Omental fat pad (tissue), 4 donors: ENCODE data around the gene EXD3. TPM values are rescaled to one million over a fixed set of nuclear protein-coding genes. Genes with fewer than 3 reads are reported as not detected.

Experiments
- ATAC-seq: fragments of 150-250 bp; one replicate; pipeline ENCODE4 v1.9.1; 2016; ENCODE audit warnings: mild to moderate bottlenecking, moderate library complexity; ENCODE audit not compliant: low FRiP score
- DNase-seq: peaks from one replicate; pipeline ENCODE4 v3.0.0-alpha.2; 2019; ENCODE audit warnings: low spot score
- total RNA-seq, 4 donors: library from RNA; depleted of rRNA; stranded (reverse); fragments of >200 nt; gene quantifications; one replicate each; pipeline ENCODE4 v1.1.0, GENCODE V29; 2016
- TF ChIP-seq, protein P1 (sequence below), 3 donors: fragments of 450-650 bp; IDR thresholded peaks; one replicate each; pipeline ENCODE4 v1.5.1; 2016 to 2017; ENCODE audit warnings: antibody characterized with exemption in 3 of 3, mild to moderate bottlenecking in 3 of 3, moderate library complexity in 2 of 3

Gene EXD3
- total RNA-seq, 4 donors from 2014 or later, result 8.3 to 18.3 (median 10.5) TPM

GRCh38 chr9:137461316-137461662 is 38.3 kb upstream of the EXD3 start:
- no peak for DNase-seq
- no peak for ATAC-seq
- TF ChIP-seq, protein P1, sequence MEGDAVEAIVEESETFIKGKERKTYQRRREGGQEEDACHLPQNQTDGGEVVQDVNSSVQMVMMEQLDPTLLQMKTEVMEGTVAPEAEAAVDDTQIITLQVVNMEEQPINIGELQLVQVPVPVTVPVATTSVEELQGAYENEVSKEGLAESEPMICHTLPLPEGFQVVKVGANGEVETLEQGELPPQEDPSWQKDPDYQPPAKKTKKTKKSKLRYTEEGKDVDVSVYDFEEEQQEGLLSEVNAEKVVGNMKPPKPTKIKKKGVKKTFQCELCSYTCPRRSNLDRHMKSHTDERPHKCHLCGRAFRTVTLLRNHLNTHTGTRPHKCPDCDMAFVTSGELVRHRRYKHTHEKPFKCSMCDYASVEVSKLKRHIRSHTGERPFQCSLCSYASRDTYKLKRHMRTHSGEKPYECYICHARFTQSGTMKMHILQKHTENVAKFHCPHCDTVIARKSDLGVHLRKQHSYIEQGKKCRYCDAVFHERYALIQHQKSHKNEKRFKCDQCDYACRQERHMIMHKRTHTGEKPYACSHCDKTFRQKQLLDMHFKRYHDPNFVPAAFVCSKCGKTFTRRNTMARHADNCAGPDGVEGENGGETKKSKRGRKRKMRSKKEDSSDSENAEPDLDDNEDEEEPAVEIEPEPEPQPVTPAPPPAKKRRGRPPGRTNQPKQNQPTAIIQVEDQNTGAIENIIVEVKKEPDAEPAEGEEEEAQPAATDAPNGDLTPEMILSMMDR (IDR thresholded peaks at IDR 0.05), result no peak

- no peak for DNase-seq
- no peak for ATAC-seq
- TF ChIP-seq, protein P1 (IDR thresholded peaks at IDR 0.05), result no peak
These were observed 37.7 kb upstream of the EXD3 start for GRCh38 chr9:137460363-137461315.

DNA sequence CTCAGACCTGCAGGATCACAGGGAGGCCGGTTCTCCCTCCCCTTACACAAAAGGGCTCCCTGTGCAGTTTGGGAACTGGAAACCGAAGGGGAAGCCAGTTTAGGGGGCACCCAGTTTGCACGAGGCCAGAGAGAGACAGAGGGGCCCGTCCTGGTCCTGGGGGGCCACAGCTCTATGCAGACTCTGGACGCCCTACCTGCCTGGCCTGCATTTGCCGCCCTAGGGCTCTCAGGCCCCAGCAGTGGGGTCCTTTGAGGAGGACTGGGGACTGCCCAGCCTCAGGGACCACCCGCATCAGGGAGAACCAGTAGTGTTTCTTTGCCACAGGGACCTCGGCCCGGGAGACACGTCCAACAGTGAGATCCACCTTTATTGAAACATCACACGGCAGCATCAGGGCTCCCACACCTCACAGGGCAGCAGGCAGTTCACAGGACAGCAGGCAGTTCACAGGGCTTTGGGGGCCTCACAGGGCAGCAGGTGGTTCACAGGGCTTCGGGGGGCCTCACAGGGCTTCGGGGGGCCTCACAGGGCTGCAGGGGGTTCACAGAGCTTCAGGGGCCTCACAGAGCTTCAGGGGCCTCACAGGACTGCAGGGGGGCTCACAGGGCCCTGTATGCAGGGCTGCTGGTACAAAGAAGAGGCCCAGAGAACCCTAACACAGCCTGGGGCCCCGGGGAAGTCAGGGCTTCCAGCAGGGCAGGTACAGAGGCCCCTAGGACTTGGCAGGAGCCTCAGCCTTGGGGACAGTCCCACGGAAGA is 36.8 kb upstream of the EXD3 start:
- TF ChIP-seq, protein P1 (IDR thresholded peaks at IDR 0.05), result no peak
- DNase-seq (no peak), ATAC-seq (no peak)

DNA sequence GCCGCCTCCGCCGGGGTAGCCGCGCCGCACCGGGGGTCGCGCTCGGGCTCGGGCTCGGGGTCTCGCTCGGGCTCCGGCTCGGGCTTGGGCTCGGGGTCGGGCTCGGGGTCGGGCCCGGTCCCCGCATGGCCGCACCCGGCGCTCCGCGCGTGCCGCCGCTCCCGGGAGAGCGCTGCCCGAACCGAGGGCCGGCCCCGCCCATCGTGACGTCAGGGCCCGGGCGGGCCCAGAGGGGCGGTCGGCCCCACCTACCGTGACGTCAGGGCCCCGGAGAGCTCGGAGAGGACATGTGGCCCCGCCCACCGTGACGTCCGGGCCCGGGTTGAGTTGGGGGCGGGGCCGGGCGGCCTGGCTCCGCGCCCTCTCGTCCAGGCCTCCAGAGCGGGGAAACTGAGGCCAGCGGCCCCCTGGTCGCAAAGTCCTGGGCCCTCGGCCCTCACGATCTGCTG is 36.2 kb upstream of the EXD3 start, which contains the start of gene NSMF:
Gene NSMF, minus strand, starts transcription at position 183 of the 449 bp plus-strand sequence. CDS start 232 bp downstream, outside the sequence.
- ATAC-seq (peak; percentile 82), DNase-seq (peak; percentile 86)
- TF ChIP-seq, protein P1 (IDR thresholded peaks at IDR 0.05), result no peak

DNA sequence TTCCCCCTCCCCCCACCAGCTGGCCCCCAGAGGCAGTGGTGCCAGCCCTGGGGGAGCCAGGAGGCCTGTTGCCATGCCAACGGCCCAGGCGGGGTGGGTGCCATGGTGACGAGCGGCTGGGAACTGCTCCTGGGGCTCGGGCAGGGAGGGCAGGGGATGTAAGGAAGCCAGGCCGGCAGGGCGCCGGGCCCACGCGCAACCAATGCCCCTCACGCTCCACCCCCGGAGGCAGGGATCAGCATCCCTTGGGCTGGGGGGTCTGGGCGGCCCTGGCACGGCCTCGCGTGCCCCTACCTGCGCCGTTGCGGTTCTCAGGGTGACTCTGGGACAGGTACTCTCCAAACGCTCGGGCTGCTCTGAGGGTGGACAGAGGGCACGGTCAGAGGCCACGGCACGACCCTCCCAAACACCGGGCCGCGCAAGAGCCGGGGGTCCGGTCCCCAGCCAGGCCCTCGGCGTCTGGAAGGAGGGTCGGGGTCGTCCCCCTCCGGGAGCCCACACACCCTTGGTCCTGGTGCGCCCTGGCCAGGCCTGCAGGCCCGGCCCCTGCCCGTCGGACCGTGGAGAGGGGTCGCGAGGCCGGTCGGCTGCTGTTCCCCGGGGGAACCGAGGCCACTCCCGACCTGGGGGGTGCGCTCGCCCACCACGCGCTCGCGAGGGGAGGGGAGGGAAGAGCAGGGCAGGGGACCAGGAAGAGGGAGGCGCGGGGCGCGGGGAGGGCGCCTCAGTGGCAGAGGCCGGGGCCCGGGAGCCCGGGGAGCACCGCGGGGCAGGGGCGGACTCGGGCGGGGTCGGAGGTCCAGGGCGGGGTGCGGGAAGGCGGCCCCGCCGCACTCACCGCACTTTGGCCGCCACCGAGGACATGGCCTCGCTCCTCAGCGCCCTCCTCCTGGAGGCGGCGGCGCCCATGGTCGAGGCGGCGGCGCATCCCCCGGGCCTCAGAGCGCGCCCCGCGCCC is 35.5 kb upstream of the EXD3 start:
- peak; percentile 12 for ATAC-seq
- TF ChIP-seq, protein P1 (IDR thresholded peaks at IDR 0.05), result no peak
- no peak for DNase-seq
